HEK293 (cell line): Measurements from ENCODE around the gene PEX11G.

ENCODE experiments used
- BCL11B ChIP-seq: fragments of 450-650 bp; formaldehyde crosslinking; IDR thresholded peaks from 2 replicates; pipeline ENCODE4 v1.5.1; 2016; ENCODE audit warnings: low read depth, missing biosample characterization, missing genetic modification characterization
- EGR2 ChIP-seq: fragments of 450-650 bp; formaldehyde crosslinking; IDR thresholded peaks from 2 replicates; pipeline ENCODE4 v1.5.1; 2016; ENCODE audit warnings: low read depth, missing biosample characterization, missing genetic modification characterization
- GLI2 ChIP-seq: fragments of 450-650 bp; formaldehyde crosslinking; IDR thresholded peaks from 2 replicates; pipeline ENCODE4; 2017; ENCODE audit warnings: missing biosample characterization, missing genetic modification characterization, low read depth, borderline replicate concordance
- HOXA7 ChIP-seq: sonication (generic); formaldehyde crosslinking; IDR thresholded peaks from 2 replicates; pipeline ENCODE4 v1.8.1; 2022; ENCODE audit warnings: missing genetic modification reagents, borderline replicate concordance
- HOXD13 ChIP-seq: sonication (generic); formaldehyde crosslinking; IDR thresholded peaks from 2 replicates; pipeline ENCODE4 v1.8.0; 2022; ENCODE audit warnings: missing genetic modification reagents, borderline replicate concordance
- IKZF3 ChIP-seq: fragments of 450-650 bp; IDR thresholded peaks from 2 replicates; pipeline ENCODE4 v1.5.0; 2018; ENCODE audit warnings: missing biosample characterization, mild to moderate bottlenecking, missing genetic modification characterization, moderate library complexity
- KLF7 ChIP-seq: fragments of 450-650 bp; formaldehyde crosslinking; IDR thresholded peaks from 2 replicates; pipeline ENCODE4 v1.5.1; 2016; ENCODE audit warnings: missing biosample characterization, missing genetic modification characterization, borderline replicate concordance
- KLF8 ChIP-seq: fragments of 450-650 bp; formaldehyde crosslinking; IDR thresholded peaks from 2 replicates; pipeline ENCODE4 v1.5.1; 2016; ENCODE audit warnings: missing biosample characterization, missing genetic modification characterization
- OSR2 ChIP-seq: fragments of 450-650 bp; formaldehyde crosslinking; IDR thresholded peaks from 2 replicates; pipeline ENCODE4 v1.5.1; 2016; ENCODE audit warnings: missing biosample characterization, missing genetic modification characterization
- ZBTB1 ChIP-seq: fragments of 450-650 bp; formaldehyde crosslinking; IDR thresholded peaks from 2 replicates; pipeline ENCODE4 v1.5.1; 2016; ENCODE audit warnings: missing biosample characterization, missing genetic modification characterization
- ZBTB48 ChIP-seq: fragments of 450-650 bp; formaldehyde crosslinking; IDR thresholded peaks from 2 replicates; pipeline ENCODE4 v1.5.1; 2016; ENCODE audit warnings: missing biosample characterization, missing genetic modification characterization
- ZIC2 ChIP-seq: fragments of 450-650 bp; formaldehyde crosslinking; IDR thresholded peaks from 2 replicates; pipeline ENCODE4 v1.5.1; 2016; ENCODE audit warnings: missing biosample characterization, missing genetic modification characterization
- ZNF132 ChIP-seq: fragments of 450-650 bp; formaldehyde crosslinking; IDR thresholded peaks from 2 replicates; pipeline ENCODE4 v1.5.1; 2017; ENCODE audit warnings: missing biosample characterization, missing genetic modification characterization, borderline replicate concordance
- ZNF138 ChIP-seq: fragments of 450-650 bp; formaldehyde crosslinking; IDR thresholded peaks from 2 replicates; pipeline ENCODE4 v1.5.1; 2016; ENCODE audit warnings: missing biosample characterization, missing genetic modification characterization, borderline replicate concordance
- ZNF140 ChIP-seq: fragments of 450-650 bp; formaldehyde crosslinking; IDR thresholded peaks from 2 replicates; pipeline ENCODE4 v1.5.1; 2016; ENCODE audit warnings: missing biosample characterization, missing genetic modification characterization
- ZNF16 ChIP-seq: fragments of 450-650 bp; formaldehyde crosslinking; IDR thresholded peaks from 2 replicates; pipeline ENCODE4 v1.5.1; 2016; ENCODE audit warnings: low read depth, missing biosample characterization, missing genetic modification characterization
- ZNF19 ChIP-seq: fragments of 450-650 bp; formaldehyde crosslinking; IDR thresholded peaks from 2 replicates; pipeline ENCODE4; 2016; ENCODE audit warnings: missing biosample characterization, missing genetic modification characterization, low read depth
- ZNF202 ChIP-seq: fragments of 450-650 bp; formaldehyde crosslinking; IDR thresholded peaks from 2 replicates; pipeline ENCODE4 v1.5.1; 2016; ENCODE audit warnings: missing biosample characterization, missing genetic modification characterization, borderline replicate concordance
- ZNF324 ChIP-seq: fragments of 450-650 bp; formaldehyde crosslinking; IDR thresholded peaks from 2 replicates; pipeline ENCODE4 v1.5.1; 2016; ENCODE audit warnings: missing biosample characterization, missing genetic modification characterization
- ZNF391 ChIP-seq: fragments of 450-650 bp; formaldehyde crosslinking; IDR thresholded peaks from 2 replicates; pipeline ENCODE4 v1.5.1; 2016; ENCODE audit warnings: low read depth, missing biosample characterization, missing genetic modification characterization, borderline replicate concordance
- ZNF394 ChIP-seq: fragments of 450-650 bp; formaldehyde crosslinking; IDR thresholded peaks from 2 replicates; pipeline ENCODE4 v1.5.1; 2016; ENCODE audit warnings: missing biosample characterization, missing genetic modification characterization, mild to moderate bottlenecking, moderate library complexity, borderline replicate concordance
- ZNF426 ChIP-seq: fragments of 450-650 bp; formaldehyde crosslinking; IDR thresholded peaks from 2 replicates; pipeline ENCODE4 v1.5.1; 2017; ENCODE audit warnings: missing biosample characterization, missing genetic modification characterization, mild to moderate bottlenecking, inconsistent platforms, moderate library complexity
- ZNF585B ChIP-seq: fragments of 450-650 bp; formaldehyde crosslinking; IDR thresholded peaks from 2 replicates; pipeline ENCODE4 v1.5.1; 2016; ENCODE audit warnings: missing biosample characterization, missing genetic modification characterization
- ZNF664 ChIP-seq: fragments of 450-650 bp; formaldehyde crosslinking; IDR thresholded peaks from 2 replicates; pipeline ENCODE4 v1.5.1; 2016; ENCODE audit warnings: missing biosample characterization, missing genetic modification characterization
- ZNF707 ChIP-seq: fragments of 450-650 bp; formaldehyde crosslinking; IDR thresholded peaks from 2 replicates; pipeline ENCODE4 v1.5.1; 2016; ENCODE audit warnings: missing biosample characterization, missing genetic modification characterization
- ZNF777 ChIP-seq: fragments of 450-650 bp; formaldehyde crosslinking; IDR thresholded peaks from 2 replicates; pipeline ENCODE4 v1.5.1; 2017; ENCODE audit warnings: missing biosample characterization, missing genetic modification characterization, borderline replicate concordance
- ZNF791 ChIP-seq: fragments of 450-650 bp; formaldehyde crosslinking; IDR thresholded peaks from 2 replicates; pipeline ENCODE4 v1.5.1; 2016; ENCODE audit warnings: missing biosample characterization, missing genetic modification characterization
- ZSCAN30 ChIP-seq: fragments of 450-650 bp; IDR thresholded peaks from 2 replicates; pipeline ENCODE4 v1.5.1; 2018; ENCODE audit warnings: missing biosample characterization, mild to moderate bottlenecking, missing genetic modification characterization, moderate library complexity
- TF ChIP-seq, protein P1 (sequence below): fragments of 450-650 bp; formaldehyde crosslinking; IDR thresholded peaks from 2 replicates; pipeline ENCODE4 v1.5.1; 2016; ENCODE audit warnings: missing biosample characterization, missing genetic modification characterization, low read depth
- TF ChIP-seq, protein P2 (sequence below): fragments of 450-650 bp; formaldehyde crosslinking; IDR thresholded peaks from 2 replicates; pipeline ENCODE4; 2016; ENCODE audit warnings: missing biosample characterization, missing genetic modification characterization
- TF ChIP-seq, protein P3 (sequence below): fragments of 450-650 bp; formaldehyde crosslinking; IDR thresholded peaks from 2 replicates; pipeline ENCODE4 v1.5.1; 2016; ENCODE audit warnings: missing biosample characterization, missing genetic modification characterization
- TF ChIP-seq, protein P4 (sequence below): fragments of 450-650 bp; formaldehyde crosslinking; IDR thresholded peaks from 2 replicates; pipeline ENCODE4 v1.5.1; 2016; ENCODE audit warnings: missing biosample characterization, missing genetic modification characterization
- TF ChIP-seq, protein P5 (sequence below): fragments of 450-650 bp; formaldehyde crosslinking; IDR thresholded peaks from 2 replicates; pipeline ENCODE4 v1.5.1; 2016; ENCODE audit warnings: missing biosample characterization, missing genetic modification characterization

PEX11G gene

DNA sequence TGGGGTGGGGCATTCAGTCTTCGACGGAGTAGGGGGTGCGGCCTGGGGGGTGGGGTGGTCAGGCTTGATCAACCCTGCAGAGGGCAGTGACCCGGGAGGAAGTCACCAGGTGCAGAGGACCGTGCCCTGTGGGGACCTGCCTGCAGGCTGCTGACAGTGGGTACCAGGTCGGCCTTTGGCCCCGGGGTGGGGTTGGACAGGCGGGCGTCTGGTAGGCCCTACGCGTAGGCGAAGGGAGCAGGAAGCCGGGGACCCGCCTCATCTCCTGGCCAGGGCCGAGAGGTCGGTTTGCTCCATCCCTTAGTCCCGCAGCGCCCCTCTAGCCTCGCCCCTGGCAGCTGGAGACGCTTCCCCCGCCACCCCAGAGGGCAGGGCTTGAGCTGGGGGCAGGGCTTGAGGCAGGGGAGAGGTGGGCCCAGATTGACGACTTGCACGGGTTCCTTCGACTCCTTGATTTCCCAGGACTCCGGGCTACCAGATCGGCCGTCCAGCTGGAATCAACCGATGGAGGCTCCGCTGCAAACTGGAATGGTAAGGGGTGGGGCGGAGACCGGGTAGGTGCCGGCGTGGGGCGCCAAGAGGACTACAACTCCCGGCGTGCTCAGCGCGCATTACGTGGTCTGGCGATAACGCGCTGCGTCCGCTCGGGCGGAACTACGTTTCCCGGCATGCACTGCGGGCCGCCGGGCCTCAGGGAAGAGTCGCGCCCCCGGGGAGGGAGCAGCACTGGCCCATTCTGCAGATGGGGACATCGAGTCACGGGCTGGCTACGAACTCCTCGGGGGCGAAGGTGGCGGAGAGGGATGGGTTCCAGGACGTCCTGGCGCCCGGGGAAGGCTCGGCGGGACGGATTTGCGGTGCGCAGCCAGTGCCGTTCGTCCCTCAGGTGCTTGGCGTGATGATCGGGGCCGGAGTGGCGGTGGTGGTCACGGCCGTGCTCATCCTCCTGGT is 46.5 kb upstream of the PEX11G start, which contains the start of gene PNPLA6 (continued):
- TF ChIP-seq ZNF394, result peak; percentile 68; the same call in 1 of the 2 replicates
- peak; percentile 16; the same call in 1 of the 2 replicates for TF ChIP-seq ZNF777 (tag by site-specific recombination)
- TF ChIP-seq BCL11B (tag by site-specific recombination), result peak; percentile 64; the same call in 1 of the 2 replicates
- no peak for TF ChIP-seq ZNF585B (tag by site-specific recombination)
- no peak for TF ChIP-seq ZNF791 (tag by site-specific recombination)
- peak; percentile 90 for TF ChIP-seq ZSCAN30 (tag by site-specific recombination)
- no peak for TF ChIP-seq GLI2 (tag by site-specific recombination)
- TF ChIP-seq, protein P1, sequence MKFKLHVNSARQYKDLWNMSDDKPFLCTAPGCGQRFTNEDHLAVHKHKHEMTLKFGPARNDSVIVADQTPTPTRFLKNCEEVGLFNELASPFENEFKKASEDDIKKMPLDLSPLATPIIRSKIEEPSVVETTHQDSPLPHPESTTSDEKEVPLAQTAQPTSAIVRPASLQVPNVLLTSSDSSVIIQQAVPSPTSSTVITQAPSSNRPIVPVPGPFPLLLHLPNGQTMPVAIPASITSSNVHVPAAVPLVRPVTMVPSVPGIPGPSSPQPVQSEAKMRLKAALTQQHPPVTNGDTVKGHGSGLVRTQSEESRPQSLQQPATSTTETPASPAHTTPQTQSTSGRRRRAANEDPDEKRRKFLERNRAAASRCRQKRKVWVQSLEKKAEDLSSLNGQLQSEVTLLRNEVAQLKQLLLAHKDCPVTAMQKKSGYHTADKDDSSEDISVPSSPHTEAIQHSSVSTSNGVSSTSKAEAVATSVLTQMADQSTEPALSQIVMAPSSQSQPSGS (tag by site-specific recombination), result 0 out of 2 replicates have a peak, but pooled peaks have one; percentile 9
- TF ChIP-seq, protein P2, sequence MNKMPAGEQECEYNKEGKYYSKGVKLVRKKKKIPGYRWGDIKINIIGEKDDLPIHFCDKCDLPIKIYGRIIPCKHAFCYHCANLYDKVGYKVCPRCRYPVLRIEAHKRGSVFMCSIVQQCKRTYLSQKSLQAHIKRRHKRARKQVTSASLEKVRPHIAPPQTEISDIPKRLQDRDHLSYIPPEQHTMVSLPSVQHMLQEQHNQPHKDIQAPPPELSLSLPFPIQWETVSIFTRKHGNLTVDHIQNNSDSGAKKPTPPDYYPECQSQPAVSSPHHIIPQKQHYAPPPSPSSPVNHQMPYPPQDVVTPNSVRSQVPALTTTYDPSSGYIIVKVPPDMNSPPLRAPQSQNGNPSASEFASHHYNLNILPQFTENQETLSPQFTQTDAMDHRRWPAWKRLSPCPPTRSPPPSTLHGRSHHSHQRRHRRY (tag by site-specific recombination), result no peak
- TF ChIP-seq, protein P3, sequence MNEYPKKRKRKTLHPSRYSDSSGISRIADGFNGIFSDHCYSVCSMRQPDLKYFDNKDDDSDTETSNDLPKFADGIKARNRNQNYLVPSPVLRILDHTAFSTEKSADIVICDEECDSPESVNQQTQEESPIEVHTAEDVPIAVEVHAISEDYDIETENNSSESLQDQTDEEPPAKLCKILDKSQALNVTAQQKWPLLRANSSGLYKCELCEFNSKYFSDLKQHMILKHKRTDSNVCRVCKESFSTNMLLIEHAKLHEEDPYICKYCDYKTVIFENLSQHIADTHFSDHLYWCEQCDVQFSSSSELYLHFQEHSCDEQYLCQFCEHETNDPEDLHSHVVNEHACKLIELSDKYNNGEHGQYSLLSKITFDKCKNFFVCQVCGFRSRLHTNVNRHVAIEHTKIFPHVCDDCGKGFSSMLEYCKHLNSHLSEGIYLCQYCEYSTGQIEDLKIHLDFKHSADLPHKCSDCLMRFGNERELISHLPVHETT (tag by site-specific recombination), result no peak; the same call in none of the 2 replicates
- TF ChIP-seq IKZF3 (tag by site-specific recombination), result peak; percentile 75
- peak; percentile 52; the same call in 1 of the 2 replicates for TF ChIP-seq ZIC2 (tag by site-specific recombination)
- TF ChIP-seq KLF7 (tag by site-specific recombination), result peak; percentile 84; the same call in 1 of the 2 replicates
- TF ChIP-seq EGR2, result no peak; the same call in 1 of the 2 replicates
- no peak for TF ChIP-seq HOXA7 (CRISPR knock-in tag)
- no peak for TF ChIP-seq ZNF132
- TF ChIP-seq, protein P4, sequence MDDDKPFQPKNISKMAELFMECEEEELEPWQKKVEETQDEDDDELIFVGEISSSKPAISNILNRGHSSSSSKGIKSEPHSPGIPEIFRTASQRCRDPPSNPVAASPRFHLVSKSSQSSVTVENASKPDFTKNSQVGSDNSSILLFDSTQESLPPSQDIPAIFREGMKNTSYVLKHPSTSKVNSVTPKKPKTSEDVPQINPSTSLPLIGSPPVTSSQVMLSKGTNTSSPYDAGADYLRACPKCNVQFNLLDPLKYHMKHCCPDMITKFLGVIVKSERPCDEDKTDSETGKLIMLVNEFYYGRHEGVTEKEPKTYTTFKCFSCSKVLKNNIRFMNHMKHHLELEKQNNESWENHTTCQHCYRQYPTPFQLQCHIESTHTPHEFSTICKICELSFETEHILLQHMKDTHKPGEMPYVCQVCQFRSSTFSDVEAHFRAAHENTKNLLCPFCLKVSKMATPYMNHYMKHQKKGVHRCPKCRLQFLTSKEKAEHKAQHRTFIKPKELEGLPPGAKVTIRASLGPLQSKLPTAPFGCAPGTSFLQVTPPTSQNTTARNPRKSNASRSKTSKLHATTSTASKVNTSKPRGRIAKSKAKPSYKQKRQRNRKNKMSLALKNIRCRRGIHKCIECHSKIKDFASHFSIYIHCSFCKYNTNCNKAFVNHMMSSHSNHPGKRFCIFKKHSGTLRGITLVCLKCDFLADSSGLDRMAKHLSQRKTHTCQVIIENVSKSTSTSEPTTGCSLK (tag by site-specific recombination), result no peak
- no peak for TF ChIP-seq ZNF140 (tag by site-specific recombination)
- TF ChIP-seq ZNF324 (tag by site-specific recombination), result peak; percentile 97
- no peak for TF ChIP-seq ZNF138 (tag by site-specific recombination)
- peak; percentile 94 for TF ChIP-seq KLF8 (tag by site-specific recombination)
- no peak for TF ChIP-seq ZNF391 (tag by site-specific recombination)
- TF ChIP-seq ZNF664, result no peak; the same call in 1 of the 2 replicates
- TF ChIP-seq HOXD13 (CRISPR knock-in tag), result no peak
- no peak for TF ChIP-seq ZNF19 (tag by site-specific recombination)
- TF ChIP-seq ZNF426, result no peak
- 0 out of 2 replicates have a peak, but pooled peaks have one; percentile 13 for TF ChIP-seq OSR2
- TF ChIP-seq ZNF707, result no peak
- TF ChIP-seq ZBTB48 (tag by site-specific recombination), result peak; percentile 62; the same call in 1 of the 2 replicates
- TF ChIP-seq ZNF16 (tag by site-specific recombination), result no peak
- no peak for TF ChIP-seq ZNF202
- TF ChIP-seq, protein P5, sequence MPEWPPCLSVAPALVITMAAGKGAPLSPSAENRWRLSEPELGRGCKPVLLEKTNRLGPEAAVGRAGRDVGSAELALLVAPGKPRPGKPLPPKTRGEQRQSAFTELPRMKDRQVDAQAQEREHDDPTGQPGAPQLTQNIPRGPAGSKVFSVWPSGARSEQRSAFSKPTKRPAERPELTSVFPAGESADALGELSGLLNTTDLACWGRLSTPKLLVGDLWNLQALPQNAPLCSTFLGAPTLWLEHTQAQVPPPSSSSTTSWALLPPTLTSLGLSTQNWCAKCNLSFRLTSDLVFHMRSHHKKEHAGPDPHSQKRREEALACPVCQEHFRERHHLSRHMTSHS (tag by site-specific recombination), result no peak
- peak; percentile 75; the same call in 1 of the 2 replicates for TF ChIP-seq ZBTB1
